Mucosa of descending colon (tissue), 3 donors: ENCODE data around the gene KCNJ12. TPM values are rescaled to one million over a fixed set of nuclear protein-coding genes. Genes with fewer than 3 reads are reported as not detected.

Experiments
- ATAC-seq: fragments of 200-7000 bp; cut with Tn5 transposase; one replicate; pipeline ENCODE4 v1.9.1; 2020; ENCODE audit warnings: mild to moderate bottlenecking, moderate library complexity
- DNase-seq, 3 donors: peaks; one replicate each; pipeline ENCODE4 v3.0.0-alpha.2; 2020
- H3K36me3 ChIP-seq: fragments of 200-600 bp; one replicate; pipeline ENCODE4 v1.8.0; 2021; ENCODE audit warnings: low read depth, mild to moderate bottlenecking
- H3K4me1 ChIP-seq: fragments of 200-600 bp; one replicate; pipeline ENCODE4 v1.8.0; 2021; ENCODE audit warnings: low read depth, mild to moderate bottlenecking
- H3K4me3 ChIP-seq: fragments of 200-600 bp; one replicate; pipeline ENCODE4 v1.8.0; 2021; ENCODE audit warnings: mild to moderate bottlenecking
- H3K9me3 ChIP-seq: fragments of 200-600 bp; one replicate; pipeline ENCODE4 v1.8.0; 2021; ENCODE audit warnings: mild to moderate bottlenecking
- intact Hi-C, 2 donors: fragments of 100-400 bp; cut with DNase I in 1 of 2; cut with micrococcal nuclease in 1 of 2; formaldehyde crosslinking; loops; one replicate each; pipeline versions ENCODE4 v1.11.0 to v1.11.1; 2022; cut with DNase I, micrococcal nuclease
- total RNA-seq, 3 donors: library from RNA; stranded (reverse); fragmentation: NEBNext Ultra II Directional in 2 of 3; extraction: Animal tissue kit (Norgen Biotek cat#: 25700) in 2 of 3; gene quantifications; one replicate each; pipeline versions ENCODE4 v1.2.1 to v1.2.4, GENCODE V29; 2021 to 2023
- TF ChIP-seq, protein P1 (sequence below): fragments of 200-600 bp; IDR thresholded peaks from one replicate; pipeline ENCODE4 v1.8.0; 2022; ENCODE audit warnings: antibody characterized with exemption, mild to moderate bottlenecking
- donor health status: DM: no; HTN: no; CAD: no; lungs with moderate emphysema.
- donor health status: DM: no; HTN: no; CAD: no.
- donor health status: DM: no; HTN: yes; CAD: no.

KCNJ12 gene
- total RNA-seq, 3 donors from 2014 or later, result 0.67 to 1.9 (median 1.1) TPM

DNA sequence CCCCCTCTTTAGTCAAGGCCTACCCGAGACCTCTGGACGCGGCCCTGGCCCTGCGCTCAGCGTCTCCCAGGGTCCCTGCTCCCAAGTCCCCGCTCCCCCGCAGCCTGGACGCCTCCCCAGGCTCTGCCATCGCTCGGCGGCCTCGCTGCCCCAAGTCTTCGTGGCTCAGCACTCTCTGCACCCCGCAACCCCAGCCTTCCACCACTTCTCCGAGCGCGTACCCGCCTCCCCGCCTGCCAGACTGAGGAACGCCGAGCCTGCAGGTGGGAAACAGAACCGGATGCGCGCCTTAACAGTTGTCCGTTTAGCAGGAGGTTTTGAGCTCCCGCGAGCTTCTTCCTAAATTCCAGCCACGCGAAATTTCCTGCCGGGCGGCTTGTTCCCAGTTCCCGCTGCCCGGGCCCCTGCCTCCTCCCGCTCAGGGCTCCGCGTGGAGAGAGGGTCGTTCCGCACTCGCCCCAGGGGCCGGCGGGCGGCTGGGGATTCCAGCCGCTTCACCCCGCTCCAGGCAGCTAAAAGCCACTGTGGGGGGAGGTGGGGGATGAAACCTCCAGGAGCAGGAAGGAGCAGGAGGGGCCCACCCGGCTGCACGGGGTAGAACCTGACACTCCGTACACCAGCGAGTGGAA is 87.7 kb downstream of the KCNJ12 start:
- H3K4me1 ChIP-seq, result no peaks in the 10 kb centered on the region
- H3K4me3 ChIP-seq, result no peak overlapping the region
- intact Hi-C loops, result no loop called here
- TF ChIP-seq, protein P1, sequence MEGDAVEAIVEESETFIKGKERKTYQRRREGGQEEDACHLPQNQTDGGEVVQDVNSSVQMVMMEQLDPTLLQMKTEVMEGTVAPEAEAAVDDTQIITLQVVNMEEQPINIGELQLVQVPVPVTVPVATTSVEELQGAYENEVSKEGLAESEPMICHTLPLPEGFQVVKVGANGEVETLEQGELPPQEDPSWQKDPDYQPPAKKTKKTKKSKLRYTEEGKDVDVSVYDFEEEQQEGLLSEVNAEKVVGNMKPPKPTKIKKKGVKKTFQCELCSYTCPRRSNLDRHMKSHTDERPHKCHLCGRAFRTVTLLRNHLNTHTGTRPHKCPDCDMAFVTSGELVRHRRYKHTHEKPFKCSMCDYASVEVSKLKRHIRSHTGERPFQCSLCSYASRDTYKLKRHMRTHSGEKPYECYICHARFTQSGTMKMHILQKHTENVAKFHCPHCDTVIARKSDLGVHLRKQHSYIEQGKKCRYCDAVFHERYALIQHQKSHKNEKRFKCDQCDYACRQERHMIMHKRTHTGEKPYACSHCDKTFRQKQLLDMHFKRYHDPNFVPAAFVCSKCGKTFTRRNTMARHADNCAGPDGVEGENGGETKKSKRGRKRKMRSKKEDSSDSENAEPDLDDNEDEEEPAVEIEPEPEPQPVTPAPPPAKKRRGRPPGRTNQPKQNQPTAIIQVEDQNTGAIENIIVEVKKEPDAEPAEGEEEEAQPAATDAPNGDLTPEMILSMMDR, result no peak
- ATAC-seq (no peak), DNase-seq (no peak)
- no peaks in the 10 kb centered on the region for H3K36me3 ChIP-seq
- no peaks in the 10 kb centered on the region for H3K9me3 ChIP-seq

DNA sequence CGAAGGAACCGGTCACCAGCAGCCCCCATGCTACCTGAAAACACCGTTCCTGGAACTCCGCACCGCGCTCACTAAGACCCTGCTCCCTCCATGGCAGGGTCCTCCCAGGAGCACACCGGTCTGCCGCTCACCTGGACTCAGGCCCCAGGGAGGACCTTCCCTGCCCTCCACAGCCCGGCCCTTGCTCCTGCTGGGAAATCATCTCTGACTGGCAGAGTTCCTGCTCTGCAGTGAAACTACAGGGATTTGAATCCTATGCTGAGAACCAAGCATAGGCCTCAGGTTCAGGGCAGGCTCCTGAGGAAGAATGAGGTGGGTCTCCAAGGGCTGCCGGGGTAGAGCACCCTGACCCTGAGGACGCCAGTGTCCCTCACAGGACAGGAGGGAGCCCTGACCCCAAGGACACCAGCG is 88.5 kb downstream of the KCNJ12 start:
- intact Hi-C loops, result no loop called here
- ATAC-seq, result no peak
- TF ChIP-seq, protein P1, result no peak

DNA sequence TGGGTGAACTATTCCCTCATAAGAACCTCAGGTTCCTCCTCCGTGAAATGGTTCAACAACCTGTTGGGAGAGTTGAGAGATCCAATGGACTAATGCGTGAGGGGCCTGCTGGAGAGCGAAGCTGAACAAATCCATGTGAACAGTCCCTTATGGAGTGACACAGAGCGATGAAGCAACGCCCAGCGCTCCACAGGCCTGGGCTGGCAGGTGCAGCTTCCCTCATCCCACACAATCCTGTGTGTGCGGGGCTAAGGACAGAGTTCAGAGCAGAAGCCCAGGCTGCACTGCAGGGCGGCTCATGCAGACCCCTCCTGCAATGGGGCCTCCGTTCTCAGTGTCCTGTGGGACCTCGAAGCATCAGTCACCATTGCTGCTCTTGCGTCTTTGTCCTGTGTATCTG is 90.4 kb downstream of the KCNJ12 start:
- Histone ChIP-seq H3K4me3 (no peak overlapping the region), H3K9me3 (no peaks in the 10 kb centered on the region), H3K36me3 (no peaks in the 10 kb centered on the region), H3K4me1 (no peaks in the 10 kb centered on the region)
- TF ChIP-seq, protein P1, result no peak
- intact Hi-C loops, result no loop called here
- no peak for DNase-seq
- ATAC-seq, result no peak

More for the DNA sequence above, 88.5 kb downstream of the KCNJ12 start:
- H3K4me3 ChIP-seq, result no peak overlapping the region
- DNase-seq, result no peak
- no peaks in the 10 kb centered on the region for H3K9me3 ChIP-seq
- no peaks in the 10 kb centered on the region for H3K36me3 ChIP-seq
- H3K4me1 ChIP-seq, result no peaks in the 10 kb centered on the region

DNA sequence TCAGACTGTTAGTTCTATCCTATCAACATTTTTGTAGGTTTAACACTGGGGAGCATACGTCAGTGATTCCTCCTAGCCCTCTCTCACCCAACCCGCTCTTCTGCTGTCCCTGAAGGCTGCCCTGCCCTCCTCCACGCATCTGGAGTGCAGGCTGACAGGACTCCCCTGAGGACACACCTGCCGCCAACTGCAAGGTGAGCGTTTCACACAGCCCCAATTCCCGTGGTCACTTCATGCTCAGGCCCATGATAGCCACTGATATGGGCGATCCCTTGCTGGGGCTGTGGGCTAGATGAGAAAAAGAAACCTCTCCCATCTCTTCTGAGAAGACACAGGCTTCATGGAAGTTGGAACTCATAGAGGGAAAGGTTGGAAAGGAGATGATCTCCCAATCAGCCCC is 91.0 kb downstream of the KCNJ12 start:
- ATAC-seq, result no peak
- no peaks in the 10 kb centered on the region for H3K9me3 ChIP-seq
- H3K4me3 ChIP-seq, result no peak overlapping the region
- TF ChIP-seq, protein P1, result no peak
- no peaks in the 10 kb centered on the region for H3K4me1 ChIP-seq
- intact Hi-C loops, result no loop called here
- no peak for DNase-seq
- no peaks in the 10 kb centered on the region for H3K36me3 ChIP-seq

DNA sequence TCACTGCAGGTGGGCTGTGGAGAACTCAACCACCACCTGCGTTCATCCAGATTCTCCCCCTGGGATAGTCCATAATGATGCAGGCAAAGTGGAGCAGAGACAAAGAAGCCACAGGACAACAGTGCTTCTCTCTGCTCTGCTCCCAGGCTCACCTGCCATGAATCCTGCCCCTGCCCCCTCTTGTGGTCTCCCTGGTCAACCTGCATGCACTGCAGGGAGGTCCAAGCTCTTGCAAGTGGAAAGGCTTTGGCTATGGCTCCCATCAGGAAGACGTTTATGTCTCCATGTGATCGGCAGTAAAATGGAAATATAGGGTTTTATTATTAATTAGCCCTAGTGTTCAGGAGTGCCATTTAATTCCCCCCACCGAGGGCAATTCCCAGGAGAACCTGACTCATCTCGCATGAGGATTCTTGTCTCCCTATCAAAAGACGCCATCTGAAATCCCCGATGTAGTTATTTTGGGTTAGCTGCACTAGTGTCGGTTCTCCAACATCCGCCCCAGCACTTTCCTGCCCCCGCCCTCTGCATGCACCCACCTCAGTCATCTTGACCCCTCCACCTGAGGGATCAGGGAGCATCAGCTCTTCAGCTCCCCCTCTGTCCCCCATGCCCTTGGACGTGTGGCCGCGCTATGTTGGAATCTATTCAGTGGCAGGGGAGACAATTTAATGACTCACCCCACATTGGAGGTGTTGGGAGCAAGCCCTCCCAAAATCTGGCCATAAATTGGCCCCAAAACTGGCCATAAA is 91.8 kb downstream of the KCNJ12 start:
- Histone ChIP-seq H3K9me3 (no peaks in the 10 kb centered on the region), H3K36me3 (no peaks in the 10 kb centered on the region), H3K4me3 (no peak overlapping the region), H3K4me1 (no peaks in the 10 kb centered on the region)
- intact Hi-C loops, result no loop called here
- TF ChIP-seq, protein P1, result no peak
- no peak for DNase-seq
- no peak for ATAC-seq

Other genes starting within 250 kb of the KCNJ12 start
- 10 to 100 TPM; 21.9 to 34.0 (median 30.2) TPM for gene DHRS7B, start 249.4 kb upstream of the KCNJ12 start, total RNA-seq
- gene TMEM11, start 162.2 kb upstream of the KCNJ12 start, total RNA-seq, result 10 to 100 TPM; 25.7 to 34.4 (median 27.1) TPM
- 10 to 100 TPM in 1 of 3 donors, 1 to 10 TPM in 2; 3.9 to 11.1 (median 7.2) TPM for gene NATD1, start 122.9 kb upstream of the KCNJ12 start, total RNA-seq
- 10 to 100 TPM; 46.0 to 75.5 (median 67.1) TPM for gene MAP2K3, start 91.6 kb upstream of the KCNJ12 start, total RNA-seq